GM04503 (cell line): ENCODE data around the gene ABCD1.

Experiments
- DNase-seq: peaks from one replicate; pipeline ENCODE4 v3.0.0-alpha.2; 2012; ENCODE audit warnings: low read depth

The ABCD1 gene

GRCh38 chrX:153763298-153763932 lies 38.8 kb downstream of the ABCD1 start:
- no peak for DNase-seq

- no peak for DNase-seq
These were observed 39.5 kb downstream of the ABCD1 start, which contains the start of gene PLXNB3 for GRCh38 chrX:153763989-153764755. TSS of gene PLXNB3 (plus strand) at chrX:153764249. CDS start at chrX:153765536, 1,287 bp downstream.

DNA sequence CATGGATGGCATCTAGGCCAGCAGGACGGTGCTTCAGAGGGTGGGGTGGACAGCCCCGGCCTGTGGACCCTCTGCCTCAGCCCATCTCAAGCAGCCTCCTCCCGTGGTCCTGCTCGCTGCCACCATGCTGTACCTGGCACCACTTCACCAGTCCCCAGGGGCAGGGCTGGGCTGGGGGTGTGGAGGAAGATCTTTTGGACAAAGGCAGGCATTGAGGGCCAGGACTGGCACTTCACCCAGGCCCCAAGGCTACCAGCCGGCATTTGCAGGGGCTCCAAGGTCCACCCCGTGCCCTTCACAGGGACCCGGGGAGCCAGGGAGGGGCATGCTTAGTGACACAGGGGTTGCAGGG lies 40.1 kb downstream of the ABCD1 start:
- no peak for DNase-seq

- DNase-seq: no peak
These were observed 40.8 kb downstream of the ABCD1 start for GRCh38 chrX:153765138-153766079.

- DNase-seq: peak; percentile 19
These were observed 41.6 kb downstream of the ABCD1 start for GRCh38 chrX:153766098-153766817.

- no peak for DNase-seq
These were observed 42.4 kb downstream of the ABCD1 start for GRCh38 chrX:153766871-153767673.

DNA sequence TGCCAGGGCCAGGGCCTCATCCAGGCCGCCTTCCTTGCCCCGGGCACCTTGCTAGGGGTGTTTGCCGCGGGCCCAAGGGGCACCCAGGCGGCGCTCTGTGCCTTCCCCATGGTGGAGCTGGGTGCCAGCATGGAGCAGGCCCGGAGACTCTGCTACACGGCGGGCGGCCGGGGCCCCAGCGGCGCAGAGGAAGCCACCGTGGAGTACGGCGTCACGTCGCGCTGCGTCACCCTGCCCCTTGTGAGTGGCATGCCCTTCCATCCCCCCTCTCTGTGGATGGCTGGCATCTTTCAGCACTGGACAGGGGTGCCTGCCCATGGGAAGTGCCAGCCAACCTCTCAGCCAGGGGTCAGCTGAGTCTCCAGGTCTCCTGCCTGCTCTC lies 43.0 kb downstream of the ABCD1 start:
- DNase-seq: no peak

- DNase-seq: no peak
These were observed 43.9 kb downstream of the ABCD1 start for GRCh38 chrX:153768311-153769157.

DNA sequence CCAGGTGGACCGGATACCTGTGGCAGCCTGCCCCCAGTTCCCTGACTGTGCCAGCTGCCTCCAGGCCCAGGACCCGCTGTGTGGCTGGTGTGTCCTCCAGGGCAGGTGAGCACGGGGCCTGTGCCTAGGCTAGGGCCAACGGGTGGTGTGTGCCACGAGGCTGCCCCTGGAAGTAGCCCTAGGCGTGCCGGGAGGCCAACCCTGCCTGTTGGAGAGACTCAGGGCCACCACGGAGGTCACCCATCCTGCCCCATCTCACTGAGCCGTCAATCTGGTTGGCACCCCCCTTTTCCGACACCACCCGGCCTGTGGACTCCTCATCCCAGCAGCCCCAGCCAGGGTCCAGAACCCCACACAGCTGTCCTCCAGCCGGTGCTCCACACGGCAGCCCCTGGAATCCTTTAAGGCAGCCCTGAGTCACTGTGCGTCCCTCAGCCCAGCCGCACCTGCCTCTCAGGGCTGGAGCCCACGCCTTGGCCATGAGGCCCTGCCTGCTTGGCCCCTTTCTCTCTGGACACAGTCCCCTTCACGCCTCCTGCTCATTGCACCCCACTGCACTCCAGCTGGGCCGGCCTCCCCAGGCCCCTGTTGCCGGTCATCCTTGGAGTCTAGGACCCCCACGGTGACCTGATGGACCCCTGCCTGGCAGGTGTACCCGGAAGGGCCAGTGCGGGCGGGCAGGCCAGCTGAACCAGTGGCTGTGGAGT lies 44.7 kb downstream of the ABCD1 start:
- no peak for DNase-seq

- DNase-seq: no peak
These were observed 45.4 kb downstream of the ABCD1 start for GRCh38 chrX:153769865-153770600.

GRCh38 chrX:153770601-153771414 lies 46.2 kb downstream of the ABCD1 start:
- no peak for DNase-seq

- no peak for DNase-seq
These were observed 47.0 kb downstream of the ABCD1 start for GRCh38 chrX:153771415-153772315.

DNA sequence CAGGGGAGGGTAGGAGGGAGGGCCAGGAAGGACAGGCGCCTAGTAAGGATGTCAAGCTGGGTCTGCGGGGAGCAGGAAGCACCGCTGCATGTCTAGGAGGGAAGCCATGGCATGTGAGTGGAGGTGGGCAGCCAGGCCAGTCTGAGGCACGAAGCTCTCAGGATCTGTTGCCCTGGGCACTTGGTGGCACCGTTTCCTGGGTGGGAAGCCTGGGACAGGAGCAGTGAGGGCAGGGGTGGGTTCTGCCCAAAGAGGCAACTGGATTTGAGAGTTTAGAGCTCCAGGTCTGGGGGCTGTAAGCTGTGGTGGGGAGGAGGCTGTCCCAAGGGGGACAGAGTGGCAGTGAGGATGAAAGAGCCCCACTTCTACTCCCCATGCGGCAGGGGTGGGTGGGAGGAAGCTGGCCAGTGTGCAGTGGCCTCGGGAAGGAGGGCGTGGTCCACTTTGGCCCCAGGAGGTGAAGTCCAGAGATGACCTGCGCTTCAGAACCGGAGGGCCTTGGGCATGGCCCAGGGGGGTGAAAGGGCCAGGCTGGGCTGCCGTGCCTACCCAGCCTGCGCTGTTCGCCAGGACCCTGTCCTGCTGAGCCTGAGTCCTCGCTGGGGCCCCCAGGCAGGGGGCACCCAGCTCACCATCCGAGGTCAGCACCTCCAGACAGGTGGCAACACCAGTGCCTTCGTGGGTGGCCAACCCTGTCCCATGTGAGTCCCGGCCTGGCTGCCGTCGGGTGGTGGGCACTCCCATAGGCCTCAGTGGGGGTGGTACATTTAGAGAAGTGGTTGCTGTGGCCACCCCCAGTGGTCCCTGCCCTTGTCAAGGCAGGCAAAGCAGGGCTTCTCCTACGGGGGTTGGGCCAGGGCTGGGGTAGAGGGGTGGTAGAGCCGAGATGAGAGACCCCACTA lies 47.9 kb downstream of the ABCD1 start:
- no peak for DNase-seq

DNA sequence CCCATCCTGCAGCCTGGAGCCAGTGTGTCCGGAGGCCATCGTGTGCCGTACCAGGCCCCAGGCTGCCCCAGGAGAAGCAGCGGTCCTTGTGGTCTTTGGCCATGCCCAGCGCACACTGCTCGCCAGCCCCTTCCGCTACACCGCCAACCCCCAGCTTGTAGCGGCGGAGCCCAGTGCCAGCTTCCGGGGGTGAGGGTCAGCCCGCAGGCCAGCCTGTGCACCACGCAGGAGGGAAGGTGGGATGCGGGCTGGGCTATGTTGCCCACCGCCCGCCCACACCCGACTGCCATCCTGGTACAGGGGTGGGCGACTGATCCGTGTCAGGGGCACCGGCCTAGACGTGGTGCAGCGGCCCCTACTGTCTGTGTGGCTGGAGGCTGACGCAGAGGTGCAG lies 48.6 kb downstream of the ABCD1 start:
- DNase-seq: no peak

- no peak for DNase-seq
These were observed 49.3 kb downstream of the ABCD1 start for GRCh38 chrX:153773741-153774575.
